Measurements from ENCODE around the gene CRTC3.

GRCh38 chr15:90563463-90563862 is 33.7 kb downstream of the CRTC3 start:
- TF ChIP-seq, protein P1, sequence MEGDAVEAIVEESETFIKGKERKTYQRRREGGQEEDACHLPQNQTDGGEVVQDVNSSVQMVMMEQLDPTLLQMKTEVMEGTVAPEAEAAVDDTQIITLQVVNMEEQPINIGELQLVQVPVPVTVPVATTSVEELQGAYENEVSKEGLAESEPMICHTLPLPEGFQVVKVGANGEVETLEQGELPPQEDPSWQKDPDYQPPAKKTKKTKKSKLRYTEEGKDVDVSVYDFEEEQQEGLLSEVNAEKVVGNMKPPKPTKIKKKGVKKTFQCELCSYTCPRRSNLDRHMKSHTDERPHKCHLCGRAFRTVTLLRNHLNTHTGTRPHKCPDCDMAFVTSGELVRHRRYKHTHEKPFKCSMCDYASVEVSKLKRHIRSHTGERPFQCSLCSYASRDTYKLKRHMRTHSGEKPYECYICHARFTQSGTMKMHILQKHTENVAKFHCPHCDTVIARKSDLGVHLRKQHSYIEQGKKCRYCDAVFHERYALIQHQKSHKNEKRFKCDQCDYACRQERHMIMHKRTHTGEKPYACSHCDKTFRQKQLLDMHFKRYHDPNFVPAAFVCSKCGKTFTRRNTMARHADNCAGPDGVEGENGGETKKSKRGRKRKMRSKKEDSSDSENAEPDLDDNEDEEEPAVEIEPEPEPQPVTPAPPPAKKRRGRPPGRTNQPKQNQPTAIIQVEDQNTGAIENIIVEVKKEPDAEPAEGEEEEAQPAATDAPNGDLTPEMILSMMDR (conservative IDR thresholded peaks at IDR 0.05; ENCODE audit: low read depth, low read length) = no peak
- TF ChIP-seq POLR2A (IDR thresholded peaks at IDR 0.05; ENCODE audit: low read depth, low read length) = no peak
- TF ChIP-seq, protein P2, sequence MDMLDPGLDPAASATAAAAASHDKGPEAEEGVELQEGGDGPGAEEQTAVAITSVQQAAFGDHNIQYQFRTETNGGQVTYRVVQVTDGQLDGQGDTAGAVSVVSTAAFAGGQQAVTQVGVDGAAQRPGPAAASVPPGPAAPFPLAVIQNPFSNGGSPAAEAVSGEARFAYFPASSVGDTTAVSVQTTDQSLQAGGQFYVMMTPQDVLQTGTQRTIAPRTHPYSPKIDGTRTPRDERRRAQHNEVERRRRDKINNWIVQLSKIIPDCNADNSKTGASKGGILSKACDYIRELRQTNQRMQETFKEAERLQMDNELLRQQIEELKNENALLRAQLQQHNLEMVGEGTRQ (IDR thresholded peaks at IDR 0.05; ENCODE audit: low read depth, low read length) = no peak
- no peak for TF ChIP-seq RCOR1 (IDR thresholded peaks at IDR 0.05; ENCODE audit: insufficient replicate concordance, low read length)
- no peak for TF ChIP-seq CEBPB (IDR thresholded peaks at IDR 0.05; ENCODE audit: low read depth, low read length)
- no peak for TF ChIP-seq NFE2L2 (IDR thresholded peaks at IDR 0.05; ENCODE audit: low read depth, low read length)
- TF ChIP-seq, protein P3, sequence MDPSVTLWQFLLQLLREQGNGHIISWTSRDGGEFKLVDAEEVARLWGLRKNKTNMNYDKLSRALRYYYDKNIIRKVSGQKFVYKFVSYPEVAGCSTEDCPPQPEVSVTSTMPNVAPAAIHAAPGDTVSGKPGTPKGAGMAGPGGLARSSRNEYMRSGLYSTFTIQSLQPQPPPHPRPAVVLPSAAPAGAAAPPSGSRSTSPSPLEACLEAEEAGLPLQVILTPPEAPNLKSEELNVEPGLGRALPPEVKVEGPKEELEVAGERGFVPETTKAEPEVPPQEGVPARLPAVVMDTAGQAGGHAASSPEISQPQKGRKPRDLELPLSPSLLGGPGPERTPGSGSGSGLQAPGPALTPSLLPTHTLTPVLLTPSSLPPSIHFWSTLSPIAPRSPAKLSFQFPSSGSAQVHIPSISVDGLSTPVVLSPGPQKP (IDR thresholded peaks at IDR 0.05; ENCODE audit: borderline replicate concordance, low read depth, low read length) = no peak
- no peak for TF ChIP-seq RFX5 (IDR thresholded peaks at IDR 0.05; ENCODE audit: low read depth, low read length)
- no peak for TF ChIP-seq SMC3 (IDR thresholded peaks at IDR 0.05; ENCODE audit: low read depth, low read length)
